ENCODE measurements around the gene SDF4.

DNA sequence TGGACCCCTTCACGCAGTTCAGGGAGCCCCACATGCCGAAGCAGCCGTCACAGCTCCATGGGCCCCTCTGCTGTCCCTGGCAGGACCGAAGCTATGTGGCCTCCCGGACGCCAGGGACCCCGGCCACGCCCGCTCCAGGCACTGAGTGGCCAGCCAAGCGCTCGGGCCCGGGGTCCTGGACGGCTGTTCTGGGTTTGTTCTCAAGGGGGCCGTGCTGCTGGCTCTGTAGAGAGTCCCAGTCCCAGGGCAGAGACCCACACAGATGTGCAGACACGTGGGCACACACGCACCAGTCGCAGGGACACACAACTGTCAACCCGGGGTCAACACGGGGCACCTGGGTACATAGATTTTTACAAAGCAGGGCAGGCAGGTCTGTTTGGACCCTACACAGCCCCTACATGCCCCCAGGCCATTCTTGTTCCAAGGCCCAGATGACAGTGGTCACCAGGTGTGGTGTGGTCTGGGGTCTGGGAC lies 6.9 kb upstream of the SDF4 start:
- TF ChIP-seq, protein P1, sequence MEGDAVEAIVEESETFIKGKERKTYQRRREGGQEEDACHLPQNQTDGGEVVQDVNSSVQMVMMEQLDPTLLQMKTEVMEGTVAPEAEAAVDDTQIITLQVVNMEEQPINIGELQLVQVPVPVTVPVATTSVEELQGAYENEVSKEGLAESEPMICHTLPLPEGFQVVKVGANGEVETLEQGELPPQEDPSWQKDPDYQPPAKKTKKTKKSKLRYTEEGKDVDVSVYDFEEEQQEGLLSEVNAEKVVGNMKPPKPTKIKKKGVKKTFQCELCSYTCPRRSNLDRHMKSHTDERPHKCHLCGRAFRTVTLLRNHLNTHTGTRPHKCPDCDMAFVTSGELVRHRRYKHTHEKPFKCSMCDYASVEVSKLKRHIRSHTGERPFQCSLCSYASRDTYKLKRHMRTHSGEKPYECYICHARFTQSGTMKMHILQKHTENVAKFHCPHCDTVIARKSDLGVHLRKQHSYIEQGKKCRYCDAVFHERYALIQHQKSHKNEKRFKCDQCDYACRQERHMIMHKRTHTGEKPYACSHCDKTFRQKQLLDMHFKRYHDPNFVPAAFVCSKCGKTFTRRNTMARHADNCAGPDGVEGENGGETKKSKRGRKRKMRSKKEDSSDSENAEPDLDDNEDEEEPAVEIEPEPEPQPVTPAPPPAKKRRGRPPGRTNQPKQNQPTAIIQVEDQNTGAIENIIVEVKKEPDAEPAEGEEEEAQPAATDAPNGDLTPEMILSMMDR (IDR thresholded peaks at IDR 0.05; ENCODE audit: insufficient read depth, low read length, poor library complexity, severe bottlenecking), result no peak
- TF ChIP-seq EZH2phosphoT487 (conservative IDR thresholded peaks at IDR 0.05; ENCODE audit: low read length), result no peak

All from SU-DHL-6 (cell line).